A673 (cell line): ENCODE data around the gene ZNF324.

Experiments used
- CTCF ChIP-seq: fragments of 300-800, 200-600 bp; sonication (generic); conservative IDR thresholded peaks from 2 replicates; pipeline ENCODE4 v1.5.1; 2017; ENCODE audit warnings: low read depth, mild to moderate bottlenecking, antibody characterized with exemption, low read length, moderate library complexity, mixed read lengths
- EZH2 ChIP-seq: fragments of 200-600 bp; sonication (generic); IDR thresholded peaks from 2 replicates; pipeline ENCODE4 v1.6.1; 2017; ENCODE audit warnings: borderline replicate concordance, low read depth, mild to moderate bottlenecking, mixed read lengths, antibody characterized with exemption, low read length; ENCODE audit not compliant: poor library complexity, severe bottlenecking

- TF ChIP-seq EZH2: no peak
- TF ChIP-seq CTCF: no peak
Measured at GRCh38 chr19:58468216-58468839, 1.4 kb downstream of the ZNF324 start.
